Measurements from ENCODE around the gene IBTK. TPM values are rescaled to one million over a fixed set of nuclear protein-coding genes. Genes with fewer than 3 reads are reported as not detected.
"Not testable (repeated sequence)": the region's sequence is repeated elsewhere in the genome, so short reads cannot be mapped to it uniquely, and the experiment has no call there.

Gene IBTK
- polyA plus RNA-seq, 3 donors, result 7.0 to 20.2 (median 13.1) TPM

GRCh38 chr6:82197784-82198183, 49.8 kb downstream of the IBTK start:
- Histone ChIP-seq H3K27ac (ENCODE audit: low read depth in 1 of 2, low read length in 2 of 2) (no peak overlapping the region), H3K9me3 (replicated peaks in 1 of 2; ENCODE audit: control insufficient read depth in 1 of 2, insufficient read depth in 1 of 2, low read length in 2 of 2) (no peaks in the 10 kb centered on the region), H3K79me2 (ENCODE audit: insufficient read depth, low read length) (no peaks in the 10 kb centered on the region), H2AFZ (ENCODE audit: insufficient read depth, low read depth, low read length, poor library complexity, severe bottlenecking) (no peak overlapping the region), H3K27me3 (ENCODE audit: control insufficient read depth in 2 of 2, insufficient read depth in 2 of 2, low read length in 2 of 2) (no peaks in the 10 kb centered on the region), H3K4me1 (ENCODE audit: control insufficient read depth in 1 of 2, insufficient read depth in 2 of 2, low read length in 2 of 2) (no peaks in the 10 kb centered on the region), H3K36me3 (replicated peaks in 1 of 2; ENCODE audit: control insufficient read depth in 1 of 2, insufficient read depth in 2 of 2, low read length in 2 of 2) (peaks cover 93 to 100% of the 10 kb centered on the region in 2 donors), H3K4me3 (replicated peaks in 1 of 3; ENCODE audit: low read depth in 2 of 3, low read length in 3 of 3) (no peak overlapping the region), H3K4me2 (replicated peaks; ENCODE audit: extremely low read depth, low read length, poor library complexity, severe bottlenecking) (no peak overlapping the region), H4K20me1 (ENCODE audit: insufficient read depth, low read length) (no peaks in the 10 kb centered on the region), H3K9ac (ENCODE audit: insufficient read depth, low read length, poor library complexity, severe bottlenecking) (no peak overlapping the region)
- Mint-ChIP-seq H3K36me3 (peaks cover 68 to 77% of the 10 kb centered on the region in 2 donors), H3K4me3 (no peak overlapping the region), H3K4me1 (no peaks in the 10 kb centered on the region), H3K9me3 (no peaks in the 10 kb centered on the region), H3K27ac (no peak overlapping the region), H3K27me3 (ENCODE audit: low read depth in 3 of 3) (no peaks in the 10 kb centered on the region)
- intact Hi-C loops (cut with micrococcal nuclease), result no loop called here
- no CpG with 5 or more reads among the region's 4 CpGs for WGBS (ENCODE audit: insufficient coverage)
- no peak for DNase-seq
- no peak for TF ChIP-seq CTCF (IDR thresholded peaks at IDR 0.05)

- H3K27ac ChIP-seq (ENCODE audit: low read depth in 1 of 2, low read length in 2 of 2); H3K9ac ChIP-seq (ENCODE audit: insufficient read depth, low read length, poor library complexity, severe bottlenecking); H3K4me2 ChIP-seq (replicated peaks; ENCODE audit: extremely low read depth, low read length, poor library complexity, severe bottlenecking); H3K27ac Mint-ChIP-seq; DNase-seq; H3K4me1 ChIP-seq (ENCODE audit: control insufficient read depth in 1 of 2, insufficient read depth in 2 of 2, low read length in 2 of 2); H3K79me2 ChIP-seq (ENCODE audit: insufficient read depth, low read length); intact Hi-C loops (cut with micrococcal nuclease); H3K27me3 ChIP-seq (ENCODE audit: control insufficient read depth in 2 of 2, insufficient read depth in 2 of 2, low read length in 2 of 2); H2AFZ ChIP-seq (ENCODE audit: insufficient read depth, low read depth, low read length, poor library complexity, severe bottlenecking); H3K4me3 Mint-ChIP-seq; H3K4me1 Mint-ChIP-seq; H3K9me3 ChIP-seq (replicated peaks in 1 of 2; ENCODE audit: control insufficient read depth in 1 of 2, insufficient read depth in 1 of 2, low read length in 2 of 2); H3K27me3 Mint-ChIP-seq (ENCODE audit: low read depth in 3 of 3); H3K4me3 ChIP-seq (replicated peaks in 1 of 3; ENCODE audit: low read depth in 2 of 3, low read length in 3 of 3); H4K20me1 ChIP-seq (ENCODE audit: insufficient read depth, low read length); H3K9me3 Mint-ChIP-seq: not testable (repeated sequence)
- peaks cover 68 to 82% of the 10 kb centered on the region in 2 donors for H3K36me3 Mint-ChIP-seq
- peaks cover 89 to 100% of the 10 kb centered on the region in 2 donors for H3K36me3 ChIP-seq (replicated peaks in 1 of 2; ENCODE audit: control insufficient read depth in 1 of 2, insufficient read depth in 2 of 2, low read length in 2 of 2)
- 97% methylated on average over 4 of the region's 5 CpGs for WGBS (ENCODE audit: insufficient coverage)
Observed at GRCh38 chr6:82197245-82197644, 50.3 kb downstream of the IBTK start.

Data from CD14-positive monocyte (primary cell).